MM.1S (cell line): ENCODE results near the gene NFATC2.

Experiments used
- DNase-seq: peaks from one replicate; pipeline ENCODE4 v3.0.0-alpha.2; 2015
- H2AFZ ChIP-seq: fragments of 300-600 bp; sonication (generic); 2 replicates; pipeline ENCODE4 v1.6.0; 2016; ENCODE audit warnings: antibody characterized with exemption, low read length
- H3F3A ChIP-seq: fragments of 300-600 bp; sonication (generic); 2 replicates; pipeline ENCODE4 v1.6.1; 2016; ENCODE audit warnings: mild to moderate bottlenecking, antibody characterized with exemption, low read length, moderate library complexity, mixed read lengths; ENCODE audit not compliant: insufficient read depth
- H3K27ac ChIP-seq: fragments of 300-600 bp; sonication (generic); 2 replicates; pipeline ENCODE4 v1.5.1; 2016; ENCODE audit warnings: mild to moderate bottlenecking, low read length
- H3K27me3 ChIP-seq: fragments of 300-600 bp; sonication (generic); replicated peaks from 2 replicates; pipeline ENCODE4 v1.6.0; 2016; ENCODE audit warnings: low read length; ENCODE audit not compliant: insufficient read depth
- H3K36me3 ChIP-seq: fragments of 300-600 bp; sonication (generic); replicated peaks from 2 replicates; pipeline ENCODE4 v1.6.1; 2016; ENCODE audit warnings: mild to moderate bottlenecking, low read length, mixed read lengths; ENCODE audit not compliant: insufficient read depth
- H3K4me1 ChIP-seq: fragments of 300-600 bp; sonication (generic); 2 replicates; pipeline ENCODE4 v1.6.1; 2016; ENCODE audit warnings: low read length, mixed read lengths
- H3K4me2 ChIP-seq: fragments of 300-600 bp; sonication (generic); 2 replicates; pipeline ENCODE4 v1.6.0; 2016; ENCODE audit warnings: low read depth, low read length
- H3K4me3 ChIP-seq: fragments of 300-600 bp; sonication (generic); 2 replicates; pipeline ENCODE4 v1.5.1; 2016; ENCODE audit warnings: low read length, mixed read lengths
- H3K79me2 ChIP-seq: fragments of 300-600 bp; sonication (generic); 2 replicates; pipeline ENCODE4 v1.6.1; 2016; ENCODE audit warnings: mixed run types, low read length, mixed read lengths
- H3K9ac ChIP-seq: fragments of 300-600 bp; sonication (generic); 2 replicates; pipeline ENCODE4 v1.6.1; 2016; ENCODE audit warnings: low read length, mixed read lengths
- H3K9me2 ChIP-seq: fragments of 300-600 bp; sonication (generic); replicated peaks from 2 replicates; pipeline ENCODE4 v1.6.1; 2016; ENCODE audit warnings: mild to moderate bottlenecking, low read length, mixed read lengths; ENCODE audit not compliant: insufficient read depth
- H3K9me3 ChIP-seq: fragments of 300-600 bp; sonication (generic); replicated peaks from 2 replicates; pipeline ENCODE4 v1.6.1; 2016; ENCODE audit warnings: mild to moderate bottlenecking, low read length, mixed read lengths; ENCODE audit not compliant: insufficient read depth
- H4K20me1 ChIP-seq: fragments of 300-600 bp; sonication (generic); 2 replicates; pipeline ENCODE4 v1.6.1; 2016; ENCODE audit warnings: mild to moderate bottlenecking, low read length, moderate library complexity, mixed read lengths; ENCODE audit not compliant: insufficient read depth
- EZH2 ChIP-seq: fragments of 300-600 bp; sonication (generic); optimal IDR thresholded peaks from 2 replicates; pipeline ENCODE3; 2017; ENCODE audit warnings: low read depth, mild to moderate bottlenecking, antibody characterized with exemption, low read length, mixed read lengths
- EZH2phosphoT487 ChIP-seq: fragments of 300-600 bp; sonication (generic); IDR thresholded peaks from 2 replicates; pipeline ENCODE4 v1.6.1; 2018; ENCODE audit warnings: antibody characterized with exemption, low read length
- TF ChIP-seq, protein P1 (sequence below): fragments of 300-600 bp; sonication (generic); IDR thresholded peaks from 2 replicates; pipeline ENCODE4 v1.5.1; 2016; ENCODE audit warnings: antibody characterized with exemption, low read length, mixed read lengths

NFATC2 gene

DNA sequence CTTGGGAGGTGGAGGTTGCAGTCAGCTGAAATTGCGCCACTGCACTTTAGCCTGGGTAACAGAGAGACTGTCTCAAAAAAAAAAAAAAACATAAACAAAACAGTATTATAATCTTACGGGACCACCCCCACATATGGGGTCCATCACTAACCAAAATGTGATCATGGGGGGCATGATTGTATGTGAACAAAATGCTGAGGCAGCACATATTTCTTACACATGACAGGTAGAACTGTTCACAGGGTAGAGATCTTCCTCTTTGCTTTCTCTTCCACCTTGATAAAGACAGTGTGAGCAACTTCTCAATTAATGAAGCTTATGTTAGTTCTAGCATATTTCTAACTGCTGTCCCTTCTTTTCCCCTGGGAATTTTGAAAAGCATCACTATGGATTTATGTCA is 24.7 kb downstream of the NFATC2 start:
- Histone ChIP-seq H2AFZ (no peak overlapping the region), H3K9me2 (no peaks in the 10 kb centered on the region), H4K20me1 (no peaks in the 10 kb centered on the region), H3K27ac (no peak overlapping the region), H3F3A (no peaks in the 10 kb centered on the region), H3K36me3 (no peaks in the 10 kb centered on the region; the same call in 1 of the 2 replicates), H3K9ac (no peak overlapping the region), H3K4me2 (no peak overlapping the region), H3K27me3 (no peaks in the 10 kb centered on the region), H3K79me2 (peaks cover 27% of the 10 kb centered on the region), H3K4me3 (no peak overlapping the region), H3K4me1 (no peaks in the 10 kb centered on the region), H3K9me3 (no peaks in the 10 kb centered on the region)
- TF ChIP-seq EZH2 (no peak), EZH2phosphoT487 (no peak)
- TF ChIP-seq, protein P1, sequence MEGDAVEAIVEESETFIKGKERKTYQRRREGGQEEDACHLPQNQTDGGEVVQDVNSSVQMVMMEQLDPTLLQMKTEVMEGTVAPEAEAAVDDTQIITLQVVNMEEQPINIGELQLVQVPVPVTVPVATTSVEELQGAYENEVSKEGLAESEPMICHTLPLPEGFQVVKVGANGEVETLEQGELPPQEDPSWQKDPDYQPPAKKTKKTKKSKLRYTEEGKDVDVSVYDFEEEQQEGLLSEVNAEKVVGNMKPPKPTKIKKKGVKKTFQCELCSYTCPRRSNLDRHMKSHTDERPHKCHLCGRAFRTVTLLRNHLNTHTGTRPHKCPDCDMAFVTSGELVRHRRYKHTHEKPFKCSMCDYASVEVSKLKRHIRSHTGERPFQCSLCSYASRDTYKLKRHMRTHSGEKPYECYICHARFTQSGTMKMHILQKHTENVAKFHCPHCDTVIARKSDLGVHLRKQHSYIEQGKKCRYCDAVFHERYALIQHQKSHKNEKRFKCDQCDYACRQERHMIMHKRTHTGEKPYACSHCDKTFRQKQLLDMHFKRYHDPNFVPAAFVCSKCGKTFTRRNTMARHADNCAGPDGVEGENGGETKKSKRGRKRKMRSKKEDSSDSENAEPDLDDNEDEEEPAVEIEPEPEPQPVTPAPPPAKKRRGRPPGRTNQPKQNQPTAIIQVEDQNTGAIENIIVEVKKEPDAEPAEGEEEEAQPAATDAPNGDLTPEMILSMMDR = no peak
- DNase-seq = no peak

DNA sequence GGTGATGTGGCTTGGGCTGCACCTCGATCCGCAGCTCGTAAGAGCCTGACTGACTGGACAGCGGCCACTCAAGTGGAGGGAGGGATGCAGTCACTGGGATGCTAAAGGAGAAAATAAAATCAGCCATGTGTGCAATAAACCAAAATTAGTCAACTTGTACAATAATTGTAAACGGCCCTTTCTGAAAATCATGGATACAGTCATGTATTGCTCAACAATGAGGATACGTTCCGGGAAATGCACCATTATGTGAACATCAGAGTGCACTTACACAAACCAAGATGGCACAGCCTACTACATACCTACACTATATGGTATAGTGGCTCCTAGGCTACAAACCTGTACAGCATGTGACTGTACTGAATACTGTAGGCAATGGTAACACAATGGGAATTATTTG is 25.7 kb downstream of the NFATC2 start:
- H3K9ac ChIP-seq = no peak overlapping the region
- no peak overlapping the region for H3K4me3 ChIP-seq
- DNase-seq = no peak
- H3K4me1 ChIP-seq = no peaks in the 10 kb centered on the region
- TF ChIP-seq, protein P1 = no peak
- TF ChIP-seq EZH2 (no peak), EZH2phosphoT487 (no peak)
- H3F3A ChIP-seq = no peaks in the 10 kb centered on the region
- no peak overlapping the region for H2AFZ ChIP-seq
- H3K27ac ChIP-seq = no peak overlapping the region
- H3K9me2 ChIP-seq = no peaks in the 10 kb centered on the region
- peaks cover 32% of the 10 kb centered on the region for H3K79me2 ChIP-seq
- no peaks in the 10 kb centered on the region; the same call in 1 of the 2 replicates for H3K36me3 ChIP-seq
- H3K27me3 ChIP-seq = no peaks in the 10 kb centered on the region
- no peaks in the 10 kb centered on the region for H4K20me1 ChIP-seq
- no peaks in the 10 kb centered on the region for H3K9me3 ChIP-seq
- no peak overlapping the region for H3K4me2 ChIP-seq

DNA sequence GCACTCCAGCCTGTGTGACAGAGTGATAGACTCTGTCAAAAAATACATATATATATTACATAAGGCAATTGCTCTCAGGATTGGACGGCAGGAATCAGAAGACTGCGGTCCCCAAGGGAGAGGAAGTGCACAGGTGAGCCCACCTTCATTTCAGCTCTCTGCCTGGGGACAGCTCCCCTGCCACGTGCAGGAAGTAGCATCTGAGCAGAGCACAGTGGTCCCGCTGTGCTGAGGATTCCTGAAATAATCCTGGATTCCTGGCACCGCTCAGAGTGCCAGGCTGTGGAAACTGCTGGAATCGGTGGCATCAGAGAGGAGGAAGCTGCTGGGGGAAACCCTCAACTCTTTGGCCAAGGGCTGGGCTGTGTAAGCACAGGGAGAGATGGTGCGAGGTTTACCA is 27.7 kb downstream of the NFATC2 start:
- Histone ChIP-seq H3K9me3 (no peaks in the 10 kb centered on the region), H3K4me1 (no peaks in the 10 kb centered on the region), H3K4me2 (no peak overlapping the region), H3F3A (no peaks in the 10 kb centered on the region), H3K79me2 (peaks cover 29% of the 10 kb centered on the region), H3K9me2 (no peaks in the 10 kb centered on the region), H4K20me1 (no peaks in the 10 kb centered on the region), H2AFZ (no peak overlapping the region), H3K4me3 (no peak overlapping the region), H3K27me3 (no peaks in the 10 kb centered on the region), H3K9ac (no peak overlapping the region), H3K27ac (no peak overlapping the region), H3K36me3 (no peaks in the 10 kb centered on the region; the same call in 1 of the 2 replicates)
- DNase-seq = no peak
- TF ChIP-seq EZH2phosphoT487 (no peak), EZH2 (no peak)
- TF ChIP-seq, protein P1 = no peak
